NCI-H748 (cell line): Measurements from ENCODE around the gene ISM1.
"Not testable (repeated sequence)": the region's sequence is repeated elsewhere in the genome, so short reads cannot be mapped to it uniquely, and the experiment has no call there.

Experiments used
- DNase-seq: peaks from one replicate; lab custom pipeline; 2025; ENCODE audit not compliant: unreplicated experiment; lab: John Stamatoyannopoulos, UW

ISM1 gene

GRCh38 chr20:13221313-13221672 lies 219 bp downstream of the ISM1 start:
- no peak for DNase-seq

- DNase-seq: peak; percentile 95
Observed at GRCh38 chr20:13221673-13222318, 722 bp downstream of the ISM1 start.

DNA sequence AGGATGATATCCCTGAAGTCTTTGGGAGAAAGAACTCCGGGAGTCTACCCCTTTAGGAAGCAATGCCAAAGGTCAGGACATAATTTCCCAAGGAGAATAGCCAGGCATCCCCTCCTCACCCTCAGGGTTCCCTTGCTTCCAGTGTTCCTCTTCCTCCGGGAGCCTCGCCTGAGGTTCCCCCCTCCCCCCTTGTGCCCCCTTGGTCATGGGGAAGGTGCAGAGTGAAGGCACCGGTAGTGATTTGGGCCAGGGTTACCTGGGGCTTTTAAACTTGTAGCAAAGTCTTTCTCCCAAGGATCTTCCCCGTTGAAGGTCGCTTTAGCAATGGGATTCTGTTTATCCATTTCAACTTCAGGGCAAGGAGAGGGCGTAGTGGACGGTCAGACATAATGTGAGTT lies 1.2 kb downstream of the ISM1 start:
- DNase-seq: no peak

GRCh38 chr20:13223736-13224520 lies 2.9 kb downstream of the ISM1 start:
- peak; percentile 22 for DNase-seq

DNA sequence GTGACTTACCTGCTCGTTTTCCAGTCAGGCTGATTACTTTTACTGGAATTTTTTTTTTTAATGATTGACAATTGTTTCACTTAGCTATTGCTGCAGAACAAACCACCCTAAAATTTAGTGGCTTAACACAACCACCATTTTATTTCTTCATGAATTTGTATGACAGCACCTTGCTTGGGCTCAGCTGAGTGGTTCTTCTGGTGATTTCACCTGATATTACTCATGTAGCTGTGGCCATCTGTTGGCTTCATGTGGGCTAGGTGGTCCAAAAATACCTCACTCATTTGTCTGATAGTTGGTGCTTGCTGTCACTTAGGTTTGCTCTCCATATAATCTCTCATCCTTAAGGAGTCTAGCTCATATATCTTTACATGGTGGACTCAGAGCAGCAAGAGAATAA lies 5.3 kb downstream of the ISM1 start:
- DNase-seq: no peak

GRCh38 chr20:13228771-13229170 lies 7.7 kb downstream of the ISM1 start:
- no peak for DNase-seq

- DNase-seq: no peak
Observed at GRCh38 chr20:13229538-13229937, 8.5 kb downstream of the ISM1 start.

- DNase-seq: peak; percentile 98
Observed at GRCh38 chr20:13231031-13231752, 10.1 kb downstream of the ISM1 start.

DNA sequence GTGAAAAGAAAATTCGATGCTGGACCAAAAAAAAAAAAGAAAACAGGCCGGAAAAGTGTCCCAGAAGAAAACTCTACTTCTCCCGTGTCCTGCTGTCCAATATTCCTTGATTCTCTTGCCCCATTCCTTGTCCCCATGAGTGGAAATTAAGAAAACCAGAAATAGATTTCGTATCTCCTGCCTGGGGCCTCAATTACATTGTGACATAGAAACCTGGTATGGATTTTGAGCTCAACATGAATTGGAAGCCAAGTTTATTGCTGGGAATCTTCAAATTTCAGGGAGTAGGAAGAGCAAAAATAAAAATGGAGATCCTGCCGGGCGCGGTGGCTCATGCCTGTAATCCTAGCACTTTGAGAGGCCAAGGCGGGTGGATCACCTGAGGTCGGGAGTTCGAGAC lies 11.9 kb downstream of the ISM1 start:
- DNase-seq: no peak

DNA sequence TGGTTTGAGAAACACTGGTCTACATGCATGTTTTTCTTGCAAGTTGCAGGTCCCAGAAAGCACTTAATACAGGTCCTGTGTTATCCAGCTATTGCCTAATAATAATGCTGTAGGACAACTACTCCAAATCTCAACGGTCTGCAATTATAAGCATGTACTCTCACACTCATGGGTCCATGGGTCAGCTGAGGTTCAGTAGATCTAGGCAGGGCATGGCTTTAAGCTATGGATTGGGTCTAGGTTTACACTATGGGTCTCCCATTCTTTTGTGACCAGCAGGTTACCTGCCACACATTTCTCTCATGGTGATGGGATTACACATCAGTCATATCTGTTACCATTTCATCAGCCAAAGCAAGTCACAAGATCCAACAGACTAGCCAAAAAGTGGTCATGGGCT lies 13.9 kb downstream of the ISM1 start:
- no peak for DNase-seq

DNA sequence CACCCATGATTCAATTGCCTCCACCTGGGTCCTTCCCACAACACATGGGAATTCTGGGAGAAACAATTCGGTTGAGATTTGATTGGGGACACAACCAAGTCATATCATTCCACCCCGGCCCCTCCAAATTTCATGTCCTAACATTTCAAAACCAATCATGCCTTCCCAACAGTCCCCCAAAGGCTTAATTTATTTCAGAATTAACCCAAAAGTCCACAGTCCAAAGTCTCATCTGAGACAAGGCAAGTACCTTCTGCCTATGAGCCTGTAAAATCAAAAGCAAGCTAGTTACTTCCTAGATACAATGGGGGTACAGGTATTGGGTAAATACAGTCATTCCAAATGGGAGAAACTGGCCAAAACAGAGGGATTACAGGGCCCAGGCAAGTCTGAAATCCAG lies 15.3 kb downstream of the ISM1 start:
- not testable (repeated sequence) for DNase-seq

- no peak for DNase-seq
Observed at GRCh38 chr20:13236990-13237720, 16.1 kb downstream of the ISM1 start.

GRCh38 chr20:13238001-13238653 lies 17.1 kb downstream of the ISM1 start:
- DNase-seq: no peak

- DNase-seq: no peak
Observed at GRCh38 chr20:13243826-13244376, 22.8 kb downstream of the ISM1 start.

DNA sequence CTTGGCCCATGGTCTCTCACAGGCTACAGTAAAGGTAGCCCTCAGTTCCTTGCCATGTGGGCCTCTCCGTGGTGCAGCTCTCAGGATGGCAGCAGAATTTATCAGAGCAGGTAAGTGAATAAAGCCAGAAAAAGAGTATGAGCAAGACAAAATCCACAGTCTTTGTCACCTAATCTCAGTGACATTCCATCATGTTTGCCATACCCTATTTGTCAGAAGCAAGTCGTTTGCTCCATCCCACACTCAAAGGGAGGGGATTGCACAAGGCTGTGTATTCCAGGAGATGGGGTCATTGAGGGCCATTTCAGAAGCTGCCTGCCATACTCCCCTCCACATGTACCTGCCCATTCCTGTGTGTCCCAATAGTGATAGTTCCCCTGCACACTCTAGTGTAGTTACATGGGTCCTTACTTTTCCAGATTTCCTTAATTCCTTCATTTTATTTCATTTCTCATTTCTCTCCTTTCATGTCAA lies 24.2 kb downstream of the ISM1 start:
- no peak for DNase-seq

- no peak for DNase-seq
Observed at GRCh38 chr20:13249118-13249797, 28.2 kb downstream of the ISM1 start.

- DNase-seq: no peak
Observed at GRCh38 chr20:13249798-13250170, 28.7 kb downstream of the ISM1 start.

DNA sequence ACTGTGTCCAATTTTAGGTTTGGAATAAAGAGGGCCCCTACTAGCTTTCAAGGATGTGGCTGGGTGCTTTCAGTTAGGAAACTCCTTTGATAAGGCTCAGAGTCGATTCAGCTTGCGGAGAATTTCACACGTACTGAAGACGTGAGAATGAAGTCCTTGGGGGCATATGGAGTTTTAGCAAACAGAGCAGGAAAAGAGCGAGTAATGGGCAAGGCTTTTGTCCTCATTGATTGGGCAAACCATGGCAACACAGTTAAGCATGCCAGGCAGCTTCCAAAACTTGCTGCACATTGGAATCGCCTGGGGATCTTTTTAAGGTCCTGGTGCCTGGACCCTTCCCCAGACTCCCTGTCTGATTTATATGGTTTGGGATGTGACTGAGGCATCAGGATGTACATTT lies 29.2 kb downstream of the ISM1 start:
- no peak for DNase-seq

DNA sequence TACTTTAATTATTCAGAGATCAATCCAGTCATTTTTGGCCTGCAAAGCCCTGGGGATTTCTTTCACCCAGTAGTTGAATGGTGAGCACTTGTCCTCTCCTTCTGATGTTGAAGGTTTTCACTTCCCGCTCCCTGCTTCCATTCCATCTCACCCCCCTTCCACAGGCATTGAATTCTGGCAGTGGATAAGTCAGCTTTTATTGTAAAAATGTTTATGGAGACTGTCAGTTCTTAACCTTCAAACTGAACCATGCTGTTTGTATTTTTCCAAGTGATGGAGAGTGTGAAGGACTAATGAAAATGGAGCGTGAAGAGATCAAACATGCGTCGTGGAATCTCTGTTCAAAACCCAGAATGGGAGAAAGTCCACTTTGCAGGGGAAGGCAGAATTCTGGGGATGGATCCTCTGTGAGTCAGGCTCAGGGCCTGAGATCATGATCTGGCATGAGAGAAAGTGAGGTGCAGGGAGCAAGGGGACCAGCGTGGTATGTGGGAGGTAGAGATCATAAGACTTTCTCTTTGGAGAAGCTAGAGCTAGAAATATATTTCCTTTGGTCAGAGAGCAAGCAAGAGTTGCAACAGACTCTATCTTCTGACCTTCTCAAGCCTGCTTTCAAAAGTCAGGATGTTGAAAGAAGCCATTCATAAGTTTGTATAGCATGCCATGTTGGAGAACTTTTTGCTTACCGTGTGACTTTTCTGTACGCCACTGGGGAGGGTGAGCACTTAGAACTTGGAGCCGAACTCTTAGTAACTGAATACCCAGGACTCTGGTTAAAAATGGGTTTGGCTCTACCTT lies 30.2 kb downstream of the ISM1 start:
- DNase-seq: no peak
